ENCODE measurements around the gene MACROD2. TPM values are rescaled to one million over a fixed set of nuclear protein-coding genes. Genes with fewer than 3 reads are reported as not detected.
A peak's percentile ranks its signal among the peaks of the same experiment; 100 is the strongest.

Gene MACROD2
- polyA plus RNA-seq, 1 donor (not counting 4 experiments of a cell fraction or from before 2014, with no cell fraction given): 0.71 TPM

DNA sequence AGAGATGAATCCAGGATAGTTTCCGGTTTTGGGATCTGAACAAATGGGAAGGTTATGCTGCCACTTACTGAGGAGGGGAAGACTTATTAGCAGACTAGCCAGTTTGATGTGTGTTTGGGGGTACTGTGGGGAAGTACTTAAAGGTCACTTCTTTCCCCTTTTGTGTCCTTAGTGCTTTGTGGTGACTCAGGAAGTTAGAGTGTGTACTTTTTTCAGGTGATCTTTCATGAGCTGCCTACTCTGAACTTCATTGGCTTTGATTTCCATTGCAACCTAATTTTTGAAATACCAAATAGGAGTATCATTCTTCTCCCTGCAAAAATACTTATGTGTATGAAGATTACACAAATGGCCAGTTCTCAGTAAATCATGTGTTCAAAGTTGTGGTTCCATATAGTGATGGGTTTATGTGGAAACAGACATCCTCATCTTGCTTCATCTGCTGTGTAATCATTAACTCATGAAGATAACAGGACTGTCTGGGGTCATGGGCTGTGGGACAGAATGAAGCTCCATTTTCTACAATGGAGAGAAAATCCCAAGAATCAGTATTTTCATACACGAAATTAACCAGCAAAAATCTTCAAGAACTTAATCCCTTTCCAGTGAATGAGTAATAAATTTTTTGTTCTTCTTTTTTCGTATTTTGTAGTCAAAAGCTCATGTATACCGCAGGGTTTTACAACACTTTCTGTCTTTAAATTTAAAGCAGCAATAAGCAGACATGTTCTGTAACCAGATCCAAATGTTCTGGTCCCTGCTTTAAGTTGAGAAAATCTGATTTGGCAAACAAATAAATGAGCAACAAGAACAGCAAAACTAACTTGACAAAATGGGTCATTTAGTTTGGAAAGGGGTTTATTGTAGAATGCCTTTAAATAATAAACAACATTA is 614.3 kb downstream of the MACROD2 start:
- dilution Hi-C loops (cut with MboI; ENCODE audit: extremely low pct_ligation_motif_present, low sequenced_read_pairs): no loop called here
- Histone ChIP-seq H4K20me1 (ENCODE audit: control insufficient read depth, extremely low read depth, insufficient read depth, low read length) (no peaks in the 10 kb centered on the region), H3K4me1 (ENCODE audit: control insufficient read depth, extremely low read depth, insufficient read depth, low read length) (no peaks in the 10 kb centered on the region), H3K9ac (ENCODE audit: control insufficient read depth, extremely low read depth, insufficient read depth, low read length) (no peak overlapping the region), H2AFZ (ENCODE audit: control insufficient read depth, low read length) (no peak overlapping the region), H3K27ac (ENCODE audit: control insufficient read depth, insufficient read depth, low read length) (no peak overlapping the region), H3K9me3 (ENCODE audit: control insufficient read depth, low read depth, low read length) (no peaks in the 10 kb centered on the region), H3K4me3 (ENCODE audit: control insufficient read depth in 2 of 3, extremely low read depth in 1 of 3, insufficient read depth in 2 of 3, low read depth in 1 of 3, low read length in 3 of 3) (no peak overlapping the region), H3K9me1 (ENCODE audit: control insufficient read depth, extremely low read depth, insufficient read depth, low read length) (no peaks in the 10 kb centered on the region), H3K36me3 (ENCODE audit: control insufficient read depth in 2 of 2, extremely low read depth in 1 of 2, insufficient read depth in 2 of 2, low read length in 2 of 2) (no peaks in the 10 kb centered on the region), H3K4me2 (ENCODE audit: control insufficient read depth, extremely low read depth, insufficient read depth, low read depth, low read length) (no peak overlapping the region), H3K79me2 (ENCODE audit: control insufficient read depth, insufficient read depth, low read length) (no peaks in the 10 kb centered on the region), H3K27me3 (ENCODE audit: control insufficient read depth, extremely low read depth, insufficient read depth, low read length) (no peaks in the 10 kb centered on the region)
- TF ChIP-seq, protein P1, sequence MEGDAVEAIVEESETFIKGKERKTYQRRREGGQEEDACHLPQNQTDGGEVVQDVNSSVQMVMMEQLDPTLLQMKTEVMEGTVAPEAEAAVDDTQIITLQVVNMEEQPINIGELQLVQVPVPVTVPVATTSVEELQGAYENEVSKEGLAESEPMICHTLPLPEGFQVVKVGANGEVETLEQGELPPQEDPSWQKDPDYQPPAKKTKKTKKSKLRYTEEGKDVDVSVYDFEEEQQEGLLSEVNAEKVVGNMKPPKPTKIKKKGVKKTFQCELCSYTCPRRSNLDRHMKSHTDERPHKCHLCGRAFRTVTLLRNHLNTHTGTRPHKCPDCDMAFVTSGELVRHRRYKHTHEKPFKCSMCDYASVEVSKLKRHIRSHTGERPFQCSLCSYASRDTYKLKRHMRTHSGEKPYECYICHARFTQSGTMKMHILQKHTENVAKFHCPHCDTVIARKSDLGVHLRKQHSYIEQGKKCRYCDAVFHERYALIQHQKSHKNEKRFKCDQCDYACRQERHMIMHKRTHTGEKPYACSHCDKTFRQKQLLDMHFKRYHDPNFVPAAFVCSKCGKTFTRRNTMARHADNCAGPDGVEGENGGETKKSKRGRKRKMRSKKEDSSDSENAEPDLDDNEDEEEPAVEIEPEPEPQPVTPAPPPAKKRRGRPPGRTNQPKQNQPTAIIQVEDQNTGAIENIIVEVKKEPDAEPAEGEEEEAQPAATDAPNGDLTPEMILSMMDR (optimal IDR thresholded peaks at IDR 0.05 in 1 of 3, IDR thresholded peaks at IDR 0.05 in 1 of 3, conservative IDR thresholded peaks at IDR 0.05 in 1 of 3; ENCODE audit: extremely low read depth in 1 of 3, insufficient read depth in 2 of 3, low read length in 3 of 3): no peak
- no peak for TF ChIP-seq EZH2 (IDR thresholded peaks at IDR 0.05; ENCODE audit: low read length)
- FAIRE-seq (peak; percentile 5), DNase-seq (ENCODE audit: low read depth, low spot score) (no peak)

DNA sequence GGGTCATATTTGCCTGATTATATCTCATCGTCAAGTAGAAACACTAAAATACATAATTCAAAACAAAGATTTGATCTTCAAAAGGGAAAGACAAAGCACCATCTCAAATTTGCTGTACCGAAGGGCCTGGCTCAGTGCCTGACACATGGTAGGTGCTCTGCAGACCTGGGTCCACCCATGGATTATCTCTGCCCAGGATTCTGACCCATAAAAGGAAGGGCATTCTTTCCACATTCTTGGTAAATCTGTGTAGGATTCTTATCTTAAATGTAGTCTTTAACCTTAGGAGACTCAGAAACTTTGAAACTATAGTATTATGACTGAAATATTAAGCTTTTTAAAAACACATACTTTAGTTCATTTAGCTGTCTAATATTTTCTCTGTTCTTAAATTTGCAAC is 616.2 kb downstream of the MACROD2 start:
- Histone ChIP-seq H3K4me1 (ENCODE audit: control insufficient read depth, extremely low read depth, insufficient read depth, low read length) (peaks cover 3% of the 10 kb centered on the region), H3K36me3 (ENCODE audit: control insufficient read depth in 2 of 2, extremely low read depth in 1 of 2, insufficient read depth in 2 of 2, low read length in 2 of 2) (no peaks in the 10 kb centered on the region), H3K9ac (ENCODE audit: control insufficient read depth, extremely low read depth, insufficient read depth, low read length) (no peak overlapping the region), H4K20me1 (ENCODE audit: control insufficient read depth, extremely low read depth, insufficient read depth, low read length) (no peaks in the 10 kb centered on the region), H3K9me3 (ENCODE audit: control insufficient read depth, low read depth, low read length) (no peaks in the 10 kb centered on the region), H3K9me1 (ENCODE audit: control insufficient read depth, extremely low read depth, insufficient read depth, low read length) (no peaks in the 10 kb centered on the region), H3K27me3 (ENCODE audit: control insufficient read depth, extremely low read depth, insufficient read depth, low read length) (no peaks in the 10 kb centered on the region), H3K27ac (ENCODE audit: control insufficient read depth, insufficient read depth, low read length) (no peak overlapping the region), H3K79me2 (ENCODE audit: control insufficient read depth, insufficient read depth, low read length) (no peaks in the 10 kb centered on the region), H2AFZ (ENCODE audit: control insufficient read depth, low read length) (no peak overlapping the region), H3K4me3 (ENCODE audit: control insufficient read depth in 2 of 3, extremely low read depth in 1 of 3, insufficient read depth in 2 of 3, low read depth in 1 of 3, low read length in 3 of 3) (no peak overlapping the region), H3K4me2 (ENCODE audit: control insufficient read depth, extremely low read depth, insufficient read depth, low read depth, low read length) (no peak overlapping the region)
- DNase-seq (ENCODE audit: low read depth, low spot score): no peak
- dilution Hi-C loops (cut with MboI; ENCODE audit: extremely low pct_ligation_motif_present, low sequenced_read_pairs): no loop called here
- TF ChIP-seq, protein P1 (optimal IDR thresholded peaks at IDR 0.05 in 1 of 3, IDR thresholded peaks at IDR 0.05 in 1 of 3, conservative IDR thresholded peaks at IDR 0.05 in 1 of 3; ENCODE audit: extremely low read depth in 1 of 3, insufficient read depth in 2 of 3, low read length in 3 of 3): no peak
- TF ChIP-seq EZH2 (IDR thresholded peaks at IDR 0.05; ENCODE audit: low read length): no peak
- FAIRE-seq: no peak
